GM21786 (cell line): ENCODE data around the gene TNFSF8.

Experiments
- ATAC-seq: cut with Tn5 transposase; IDR thresholded peaks from one replicate; pipeline ENCODE4 v1.9.1; 2021; ENCODE audit not compliant: unreplicated experiment

TNFSF8 gene

GRCh38 chr9:114930056-114930812, at the start of gene TNFSF8:
Gene TNFSF8, minus strand, starts transcription at chr9:114930591. Its CDS starts 288 bp downstream, at chr9:114930303.
- no peak for ATAC-seq

- ATAC-seq, result no peak
Observed at GRCh38 chr9:114973216-114973615, 42.8 kb upstream of the TNFSF8 start.

- ATAC-seq, result no peak
Observed at GRCh38 chr9:114972510-114973136, 42.2 kb upstream of the TNFSF8 start.

GRCh38 chr9:114969269-114969668, 38.9 kb upstream of the TNFSF8 start:
- ATAC-seq, result no peak

- ATAC-seq, result no peak
Observed at GRCh38 chr9:114968671-114969070, 38.3 kb upstream of the TNFSF8 start.

GRCh38 chr9:114965564-114965963, 35.2 kb upstream of the TNFSF8 start:
- no peak for ATAC-seq

- ATAC-seq, result no peak
Observed at GRCh38 chr9:114962809-114963208, 32.4 kb upstream of the TNFSF8 start.

GRCh38 chr9:114960276-114960675, 29.9 kb upstream of the TNFSF8 start:
- ATAC-seq, result no peak

- no peak for ATAC-seq
Observed at GRCh38 chr9:114958844-114959235, 28.4 kb upstream of the TNFSF8 start.

- no peak for ATAC-seq
Observed at GRCh38 chr9:114958021-114958843, 27.8 kb upstream of the TNFSF8 start.

GRCh38 chr9:114957558-114957957, 27.2 kb upstream of the TNFSF8 start:
- no peak for ATAC-seq

GRCh38 chr9:114954956-114955582, 24.7 kb upstream of the TNFSF8 start:
- ATAC-seq, result no peak

GRCh38 chr9:114953959-114954358, 23.6 kb upstream of the TNFSF8 start:
- ATAC-seq, result no peak

- no peak for ATAC-seq
Observed at GRCh38 chr9:114953046-114953445, 22.7 kb upstream of the TNFSF8 start.

GRCh38 chr9:114950761-114951160, 20.4 kb upstream of the TNFSF8 start:
- no peak for ATAC-seq

GRCh38 chr9:114947058-114947457, 16.7 kb upstream of the TNFSF8 start:
- no peak for ATAC-seq

GRCh38 chr9:114945616-114946412, 15.4 kb upstream of the TNFSF8 start:
- ATAC-seq, result no peak

GRCh38 chr9:114941376-114941775, 11.0 kb upstream of the TNFSF8 start:
- ATAC-seq, result no peak

- no peak for ATAC-seq
Observed at GRCh38 chr9:114938687-114939575, 8.5 kb upstream of the TNFSF8 start.
